ENCODE results near the gene HAUS6.
"Not testable (repeated sequence)": the region's sequence is repeated elsewhere in the genome, so short reads cannot be mapped to it uniquely, and the experiment has no call there.

Gene HAUS6

DNA sequence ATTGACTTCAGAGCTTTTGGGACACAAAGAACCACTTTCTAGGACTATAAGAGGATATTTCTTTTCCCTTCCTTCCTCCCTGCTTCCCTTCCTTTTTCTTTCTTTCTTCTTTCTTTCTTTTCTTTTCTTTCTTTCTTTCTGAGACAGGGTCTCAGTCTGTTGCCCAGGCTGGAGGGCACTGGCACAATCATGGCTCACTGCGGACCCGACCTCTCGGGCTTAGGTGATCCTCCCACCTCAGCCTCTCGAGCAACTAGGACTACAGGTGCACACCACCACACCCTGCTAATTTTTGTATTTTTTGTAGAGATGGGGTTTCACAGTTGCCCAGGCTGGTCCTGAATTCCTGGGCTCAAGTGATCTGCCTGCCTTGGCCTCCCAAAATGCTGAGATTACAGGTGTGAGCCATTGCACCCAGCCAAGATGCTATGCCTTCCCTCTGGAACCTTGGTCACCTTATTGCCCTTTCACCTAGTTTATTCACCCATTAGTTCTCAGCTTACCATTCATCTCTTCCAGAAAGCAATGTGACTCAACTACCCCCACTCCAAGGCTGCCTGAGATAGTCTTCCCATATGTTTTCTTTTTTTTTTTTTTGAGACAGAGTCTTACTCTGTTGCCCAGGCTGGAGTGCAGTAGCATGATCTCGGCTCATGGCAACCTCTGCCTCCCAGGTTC lies 14.5 kb upstream of the HAUS6 start:
- no peak overlapping the region for H3K4me3 ChIP-seq (ENCODE audit: low read depth, low read length)
- TF ChIP-seq, protein P1, sequence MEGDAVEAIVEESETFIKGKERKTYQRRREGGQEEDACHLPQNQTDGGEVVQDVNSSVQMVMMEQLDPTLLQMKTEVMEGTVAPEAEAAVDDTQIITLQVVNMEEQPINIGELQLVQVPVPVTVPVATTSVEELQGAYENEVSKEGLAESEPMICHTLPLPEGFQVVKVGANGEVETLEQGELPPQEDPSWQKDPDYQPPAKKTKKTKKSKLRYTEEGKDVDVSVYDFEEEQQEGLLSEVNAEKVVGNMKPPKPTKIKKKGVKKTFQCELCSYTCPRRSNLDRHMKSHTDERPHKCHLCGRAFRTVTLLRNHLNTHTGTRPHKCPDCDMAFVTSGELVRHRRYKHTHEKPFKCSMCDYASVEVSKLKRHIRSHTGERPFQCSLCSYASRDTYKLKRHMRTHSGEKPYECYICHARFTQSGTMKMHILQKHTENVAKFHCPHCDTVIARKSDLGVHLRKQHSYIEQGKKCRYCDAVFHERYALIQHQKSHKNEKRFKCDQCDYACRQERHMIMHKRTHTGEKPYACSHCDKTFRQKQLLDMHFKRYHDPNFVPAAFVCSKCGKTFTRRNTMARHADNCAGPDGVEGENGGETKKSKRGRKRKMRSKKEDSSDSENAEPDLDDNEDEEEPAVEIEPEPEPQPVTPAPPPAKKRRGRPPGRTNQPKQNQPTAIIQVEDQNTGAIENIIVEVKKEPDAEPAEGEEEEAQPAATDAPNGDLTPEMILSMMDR (IDR thresholded peaks at IDR 0.05; ENCODE audit: borderline replicate concordance, insufficient read depth, low read depth, low read length), result no peak

DNA sequence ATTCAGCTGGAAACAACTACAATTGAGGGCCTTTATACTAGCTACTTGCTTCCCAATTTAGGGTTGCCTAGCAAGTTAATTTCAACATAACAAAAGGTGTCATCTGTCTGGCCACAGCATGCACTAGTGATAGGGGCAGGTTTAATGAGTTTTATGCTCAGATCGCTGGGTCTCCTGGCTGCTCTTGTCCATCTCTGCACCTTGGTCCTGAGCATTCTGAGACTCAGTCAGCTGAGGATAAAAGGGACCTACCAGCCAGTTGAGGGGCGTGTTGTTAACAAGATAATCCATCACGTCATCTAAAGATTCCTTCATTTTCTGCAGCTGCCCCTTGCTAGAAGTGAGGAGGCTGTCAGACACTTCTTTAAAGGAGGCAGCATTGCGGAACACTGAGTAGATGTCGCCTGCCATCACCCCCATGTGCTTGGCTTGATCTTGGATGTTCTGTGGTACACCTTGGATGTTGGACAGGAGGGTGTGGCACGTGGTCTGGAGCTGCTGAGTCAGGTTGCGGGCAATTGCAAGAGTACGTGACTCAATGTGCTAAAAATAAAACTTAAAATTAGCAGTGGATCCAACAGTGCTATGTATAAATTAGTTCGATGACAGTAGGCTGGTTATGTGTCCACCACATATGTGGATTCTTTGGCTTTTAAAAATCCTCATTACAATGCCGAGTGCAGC lies 13.5 kb upstream of the HAUS6 start:
- H3K4me3 ChIP-seq (ENCODE audit: low read depth, low read length), result no peak overlapping the region
- TF ChIP-seq, protein P1 (IDR thresholded peaks at IDR 0.05; ENCODE audit: borderline replicate concordance, insufficient read depth, low read depth, low read length), result no peak

DNA sequence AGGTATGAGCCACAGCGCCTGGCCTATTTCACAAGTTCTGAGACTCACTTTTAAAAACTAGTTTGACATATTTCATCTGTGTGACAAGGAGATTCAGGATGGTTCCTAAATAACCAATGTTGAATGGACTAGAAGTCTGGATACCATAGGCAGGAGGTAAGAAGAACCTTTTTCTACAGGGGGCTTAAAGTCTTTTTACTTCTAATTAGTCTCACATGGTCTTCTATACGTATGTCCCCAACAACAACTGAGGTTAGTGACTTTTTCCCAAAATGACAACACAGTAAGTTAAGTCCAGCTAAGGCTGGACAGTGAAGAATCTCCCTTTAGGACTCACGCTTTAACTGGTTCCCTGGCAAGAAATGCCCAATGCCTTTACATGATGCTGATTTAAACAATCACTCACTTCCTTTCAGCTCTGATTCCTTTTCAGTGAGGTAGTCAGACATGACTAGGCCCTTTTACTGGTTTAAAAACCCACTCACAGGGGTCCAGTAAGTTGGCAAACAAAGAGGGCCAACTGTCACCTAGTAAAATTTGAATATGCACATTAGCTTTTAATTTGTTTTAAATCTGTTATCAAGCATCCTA lies 12.1 kb upstream of the HAUS6 start:
- TF ChIP-seq, protein P1 (IDR thresholded peaks at IDR 0.05; ENCODE audit: borderline replicate concordance, insufficient read depth, low read depth, low read length), result no peak
- no peak overlapping the region for H3K4me3 ChIP-seq (ENCODE audit: low read depth, low read length)

DNA sequence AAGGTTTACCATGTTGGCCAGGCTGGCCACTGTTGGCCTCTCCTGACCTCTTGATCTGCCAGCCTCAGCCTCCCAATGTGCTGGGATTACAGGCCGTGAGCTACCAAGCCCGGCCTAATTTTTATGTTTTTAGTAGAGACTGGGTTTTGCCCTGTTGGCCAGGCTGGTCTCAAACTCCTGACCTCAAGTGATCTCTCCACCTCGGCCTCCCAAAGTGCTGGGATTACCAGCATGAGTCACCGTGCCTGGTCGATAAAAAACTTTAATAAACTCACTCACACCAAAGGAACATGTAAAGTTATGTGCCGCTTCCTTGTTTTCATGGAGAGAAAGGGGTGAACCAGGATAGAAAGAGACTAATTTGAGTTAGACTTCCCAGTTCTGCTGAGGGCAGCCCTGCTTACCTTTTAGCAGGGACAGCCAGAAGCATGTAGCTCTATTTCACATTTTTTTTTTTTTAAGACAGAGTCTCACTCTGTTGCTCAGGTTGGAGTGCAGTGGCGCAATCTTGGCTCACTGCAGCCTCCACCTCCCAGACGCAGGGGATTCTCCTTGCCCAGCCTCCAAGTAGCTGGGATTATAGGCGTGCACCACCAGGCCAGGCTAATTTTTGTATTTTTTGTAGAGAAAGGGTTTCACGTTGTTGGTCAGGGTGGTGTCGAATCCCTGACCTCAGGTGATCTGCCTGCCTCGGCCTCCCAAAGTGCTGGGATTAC lies 11.4 kb upstream of the HAUS6 start:
- TF ChIP-seq, protein P1 (IDR thresholded peaks at IDR 0.05; ENCODE audit: borderline replicate concordance, insufficient read depth, low read depth, low read length), result no peak
- no peak overlapping the region for H3K4me3 ChIP-seq (ENCODE audit: low read depth, low read length)

DNA sequence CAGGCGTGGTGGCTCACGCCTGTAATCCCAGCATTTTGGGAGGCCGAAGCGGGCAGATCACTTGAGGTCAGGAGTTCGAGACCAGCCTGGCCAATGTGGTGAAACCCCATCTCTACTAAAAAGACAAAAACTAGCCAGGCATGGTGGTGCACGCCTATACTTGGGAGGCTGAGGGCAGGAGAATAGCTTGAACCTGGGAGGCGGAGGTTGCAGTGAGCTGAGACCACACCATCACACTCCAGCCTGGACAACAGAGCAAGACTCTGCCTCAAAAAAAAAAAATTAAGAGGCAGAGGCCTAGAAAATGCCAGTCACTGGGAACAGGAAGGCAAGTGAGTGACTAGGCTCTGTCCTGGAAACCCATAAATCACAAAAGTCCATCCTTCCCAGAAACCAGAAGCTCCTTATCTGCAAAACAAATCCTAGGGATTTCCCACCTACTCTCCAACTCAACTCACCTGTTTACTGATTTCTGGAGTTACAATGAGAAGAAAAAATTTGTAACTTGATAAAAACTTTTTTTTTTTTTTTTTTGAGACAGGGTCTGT lies 10.4 kb upstream of the HAUS6 start:
- not testable (repeated sequence) for H3K4me3 ChIP-seq (ENCODE audit: low read depth, low read length)

DNA sequence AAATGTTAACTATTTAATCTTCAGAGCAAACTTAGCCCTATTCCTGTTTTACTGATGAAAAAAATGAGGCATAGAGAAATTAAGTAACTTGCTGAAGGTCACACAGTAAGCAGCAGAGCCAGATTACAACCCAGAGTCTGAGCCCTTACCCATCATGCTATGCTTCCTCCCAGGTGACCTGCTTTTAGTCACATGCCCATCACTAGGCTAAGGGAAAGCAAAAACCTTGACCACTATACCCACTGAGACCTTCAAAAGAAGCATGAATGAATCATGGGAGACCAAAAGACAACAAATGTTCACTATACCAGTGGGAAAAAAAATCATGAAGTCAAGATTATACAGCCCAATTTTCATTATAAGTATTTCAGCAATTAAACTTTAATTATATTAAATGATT lies 5.3 kb upstream of the HAUS6 start:
- H3K4me3 ChIP-seq (ENCODE audit: low read depth, low read length), result no peak overlapping the region
- TF ChIP-seq, protein P1 (IDR thresholded peaks at IDR 0.05; ENCODE audit: borderline replicate concordance, insufficient read depth, low read depth, low read length), result no peak
